ENCODE measurements around the gene TIMD4.

Gene TIMD4

GRCh38 chr5:156871212-156871611, 91.8 kb downstream of the TIMD4 start:
- H3K36me3 ChIP-seq, result no peaks in the 10 kb centered on the region
- no peaks in the 10 kb centered on the region for H3K9me3 ChIP-seq (ENCODE audit: severe bottlenecking)
- TF ChIP-seq CTCF (IDR thresholded peaks at IDR 0.05; ENCODE audit: low read depth, low read length), result no peak
- no peaks in the 10 kb centered on the region for H3K27me3 ChIP-seq (ENCODE audit: insufficient read depth, low read depth, severe bottlenecking)
- H3K4me3 ChIP-seq (ENCODE audit: low read depth, low read length), result no peak overlapping the region
- DNase-seq, result no peak
- H3K27ac ChIP-seq, result no peak overlapping the region

- no peak overlapping the region for H3K4me3 ChIP-seq (ENCODE audit: low read depth, low read length)
- no peaks in the 10 kb centered on the region for H3K9me3 ChIP-seq (ENCODE audit: severe bottlenecking)
- no peaks in the 10 kb centered on the region for H3K36me3 ChIP-seq
- H3K27ac ChIP-seq, result no peak overlapping the region
- TF ChIP-seq CTCF (IDR thresholded peaks at IDR 0.05; ENCODE audit: low read depth, low read length), result no peak
- H3K27me3 ChIP-seq (ENCODE audit: insufficient read depth, low read depth, severe bottlenecking), result no peaks in the 10 kb centered on the region
- DNase-seq, result no peak
These were observed 92.6 kb downstream of the TIMD4 start for GRCh38 chr5:156870498-156870839.
